Brain microvascular endothelial cell (primary cell): ENCODE results near the gene DPM1.

ENCODE experiments used
- DNase-seq: peaks from one replicate; pipeline ENCODE4 v3.0.0-alpha.2; 2020
- H3K27ac ChIP-seq: fragments of 250-450 bp; sonication (Bioruptor Pico); 2 replicates; pipeline ENCODE4 v1.5.1; 2020; ENCODE audit warnings: mild to moderate bottlenecking, moderate library complexity
- H3K27me3 ChIP-seq: fragments of 250-450 bp; sonication (Bioruptor Pico); replicated peaks from 2 replicates; pipeline ENCODE4 v1.5.1; 2020; ENCODE audit warnings: mild to moderate bottlenecking
- H3K36me3 ChIP-seq: fragments of 250-450 bp; sonication (Bioruptor Pico); replicated peaks from 2 replicates; pipeline ENCODE4 v1.5.1; 2020; ENCODE audit warnings: mild to moderate bottlenecking
- H3K4me3 ChIP-seq: 2 replicates; pipeline ENCODE4 v1.5.1; 2011; ENCODE audit warnings: low read depth, mild to moderate bottlenecking, control low read depth, low read length, moderate library complexity
- in situ Hi-C: cut with HindIII; loops from 2 replicates; pipeline ENCODE4 v1.10.0; 2017; ENCODE audit warnings: low sequenced_read_pairs, low pct_ligation_motif_present
- TF ChIP-seq, protein P1 (sequence below): IDR thresholded peaks from 2 replicates; pipeline ENCODE4 v1.5.1; 2011; ENCODE audit warnings: low read depth, mild to moderate bottlenecking, moderate library complexity, low read length, control low read depth, inconsistent platforms; ENCODE audit errors: missing control alignments

Gene DPM1

DNA sequence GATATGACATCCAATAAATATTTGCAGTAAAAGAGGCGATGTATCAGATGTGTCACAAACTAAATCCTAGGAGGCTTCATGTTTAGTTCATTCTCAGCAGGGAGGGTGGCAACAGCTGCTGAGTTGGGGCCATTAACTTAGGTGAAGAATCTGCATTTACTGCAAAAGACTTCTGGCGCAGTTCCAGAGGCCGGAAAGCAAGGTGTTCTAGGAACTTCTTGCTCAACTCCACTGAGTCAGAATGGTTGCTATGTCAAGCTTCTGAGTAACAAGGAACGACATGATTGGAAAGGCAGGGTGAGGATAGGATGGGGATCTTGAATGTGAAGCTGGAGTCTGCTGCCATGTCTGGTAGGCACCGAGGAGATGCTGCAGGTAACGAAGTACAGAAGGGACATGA, 38.8 kb downstream of the DPM1 start:
- in situ Hi-C loops, result loop anchor here (25.0 kb wide), 1 partner anchor 107 kb away; no protein-coding TSS in a partner anchor
- no peak overlapping the region for H3K4me3 ChIP-seq
- TF ChIP-seq, protein P1, sequence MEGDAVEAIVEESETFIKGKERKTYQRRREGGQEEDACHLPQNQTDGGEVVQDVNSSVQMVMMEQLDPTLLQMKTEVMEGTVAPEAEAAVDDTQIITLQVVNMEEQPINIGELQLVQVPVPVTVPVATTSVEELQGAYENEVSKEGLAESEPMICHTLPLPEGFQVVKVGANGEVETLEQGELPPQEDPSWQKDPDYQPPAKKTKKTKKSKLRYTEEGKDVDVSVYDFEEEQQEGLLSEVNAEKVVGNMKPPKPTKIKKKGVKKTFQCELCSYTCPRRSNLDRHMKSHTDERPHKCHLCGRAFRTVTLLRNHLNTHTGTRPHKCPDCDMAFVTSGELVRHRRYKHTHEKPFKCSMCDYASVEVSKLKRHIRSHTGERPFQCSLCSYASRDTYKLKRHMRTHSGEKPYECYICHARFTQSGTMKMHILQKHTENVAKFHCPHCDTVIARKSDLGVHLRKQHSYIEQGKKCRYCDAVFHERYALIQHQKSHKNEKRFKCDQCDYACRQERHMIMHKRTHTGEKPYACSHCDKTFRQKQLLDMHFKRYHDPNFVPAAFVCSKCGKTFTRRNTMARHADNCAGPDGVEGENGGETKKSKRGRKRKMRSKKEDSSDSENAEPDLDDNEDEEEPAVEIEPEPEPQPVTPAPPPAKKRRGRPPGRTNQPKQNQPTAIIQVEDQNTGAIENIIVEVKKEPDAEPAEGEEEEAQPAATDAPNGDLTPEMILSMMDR, result no peak
- H3K36me3 ChIP-seq, result peaks cover 3% of the 10 kb centered on the region
- H3K27me3 ChIP-seq, result no peaks in the 10 kb centered on the region
- peak; percentile 40 for DNase-seq
- no peak overlapping the region for H3K27ac ChIP-seq

DNA sequence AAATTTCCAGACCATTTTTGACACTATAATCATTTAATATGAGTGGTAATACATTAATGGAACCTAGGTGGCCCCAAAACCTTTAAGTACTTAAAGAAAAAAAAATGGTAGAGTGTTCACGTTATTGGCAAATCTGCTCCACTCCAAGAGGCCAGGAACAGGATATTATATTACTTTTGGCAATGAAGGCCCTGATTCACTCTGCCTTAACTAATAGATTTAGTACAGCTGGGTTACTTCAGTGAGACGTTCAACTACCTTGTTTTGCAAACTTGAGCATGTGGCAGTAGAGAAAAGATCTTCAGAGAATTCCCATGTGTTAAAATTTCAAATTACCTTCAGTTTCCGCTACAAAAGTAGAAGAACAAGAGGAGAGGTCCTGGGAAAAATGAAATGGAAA, 39.9 kb downstream of the DPM1 start:
- H3K4me3 ChIP-seq, result no peak overlapping the region
- TF ChIP-seq, protein P1, result no peak
- in situ Hi-C loops, result loop anchor here (25.0 kb wide), 1 partner anchor 106 kb away; no protein-coding TSS in a partner anchor
- no peak overlapping the region for H3K27ac ChIP-seq
- H3K36me3 ChIP-seq, result no peaks in the 10 kb centered on the region
- no peaks in the 10 kb centered on the region for H3K27me3 ChIP-seq
- DNase-seq, result no peak

DNA sequence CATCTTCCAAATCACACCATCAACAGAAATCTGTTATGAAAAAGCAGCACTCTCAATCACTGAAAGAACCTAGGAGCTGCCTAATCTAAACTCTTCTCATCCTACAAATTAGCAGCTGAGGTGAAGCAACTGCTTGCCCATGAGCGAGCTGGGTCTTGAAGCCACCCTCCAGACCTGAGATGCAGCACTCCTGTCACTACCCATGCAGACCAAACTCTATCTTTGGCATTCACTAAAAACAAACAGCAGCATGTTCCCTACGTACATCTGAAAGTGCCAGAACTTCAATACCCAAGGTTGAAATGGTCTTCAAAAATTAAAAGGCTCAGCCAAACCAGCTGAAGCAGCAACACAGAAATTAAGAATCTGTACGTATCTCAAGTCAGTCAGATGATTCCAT, 41.4 kb downstream of the DPM1 start:
- no peak for DNase-seq
- in situ Hi-C loops, result loop anchor here (25.0 kb wide), 1 partner anchor 105 kb away; no protein-coding TSS in a partner anchor
- TF ChIP-seq, protein P1, result no peak
- Histone ChIP-seq H3K36me3 (no peaks in the 10 kb centered on the region), H3K27me3 (no peaks in the 10 kb centered on the region), H3K27ac (no peak overlapping the region), H3K4me3 (no peak overlapping the region)

DNA sequence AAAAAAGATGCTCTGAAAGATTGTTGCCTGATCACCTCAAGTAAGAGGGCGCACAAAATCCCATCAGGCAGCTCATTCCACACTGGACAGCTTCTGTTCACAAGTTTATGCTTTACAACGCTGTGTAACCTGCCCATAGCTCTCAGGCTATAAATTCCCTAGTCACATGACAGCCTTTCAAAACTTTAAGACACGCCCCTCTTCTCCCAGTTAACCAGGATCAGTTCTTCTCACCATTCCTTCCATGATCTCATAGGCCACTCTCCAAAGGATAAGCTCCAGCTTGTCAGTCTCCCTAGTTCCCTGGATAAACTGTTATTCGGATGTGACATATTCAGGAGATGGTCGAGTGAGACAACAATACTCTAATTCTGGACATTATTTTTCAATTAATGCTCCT, 42.1 kb downstream of the DPM1 start:
- Histone ChIP-seq H3K36me3 (no peaks in the 10 kb centered on the region), H3K27ac (peak overlapping the region; percentile 21), H3K4me3 (no peak overlapping the region), H3K27me3 (no peaks in the 10 kb centered on the region)
- peak; percentile 50 for DNase-seq
- in situ Hi-C loops, result loop anchor here (25.0 kb wide), 1 partner anchor 104 kb away; no protein-coding TSS in a partner anchor
- TF ChIP-seq, protein P1, result no peak

DNA sequence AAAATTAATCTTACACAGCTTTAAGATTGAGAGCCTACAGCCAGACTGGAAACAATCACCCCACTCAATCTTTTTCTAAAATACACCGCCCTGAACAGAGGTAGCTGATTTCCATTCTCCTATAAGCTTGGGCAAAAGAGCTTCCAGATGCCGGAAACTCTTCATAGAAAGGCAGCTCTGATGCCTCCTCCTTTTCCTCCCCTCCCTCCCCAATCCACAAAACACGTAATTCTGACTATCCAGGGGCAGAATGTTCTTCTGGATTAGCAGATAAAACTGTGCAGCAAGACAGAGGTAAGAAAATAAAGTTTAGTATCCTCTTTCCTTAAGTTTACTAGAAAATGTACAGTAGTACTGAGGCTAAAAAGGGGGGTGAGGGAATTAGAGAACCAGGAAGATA, 42.9 kb downstream of the DPM1 start:
- Histone ChIP-seq H3K27me3 (no peaks in the 10 kb centered on the region), H3K27ac (no peak overlapping the region), H3K4me3 (no peak overlapping the region), H3K36me3 (no peaks in the 10 kb centered on the region)
- DNase-seq, result peak; percentile 11
- in situ Hi-C loops, result loop anchor here (25.0 kb wide), 1 partner anchor 103 kb away; no protein-coding TSS in a partner anchor
- TF ChIP-seq, protein P1, result no peak
